Choroid plexus epithelial cell (primary cell): ENCODE measurements around the gene PATL2.
"Not testable (repeated sequence)": the region's sequence is repeated elsewhere in the genome, so short reads cannot be mapped to it uniquely, and the experiment has no call there.

Experiments
- DNase-seq: peaks from one replicate; pipeline ENCODE4 v3.0.0-alpha.2; 2010; ENCODE audit warnings: low read depth
- H3K4me3 ChIP-seq: 2 replicates; pipeline ENCODE4 v1.5.1; 2011; ENCODE audit warnings: low read depth, mild to moderate bottlenecking, control low read depth, low read length, moderate library complexity
- TF ChIP-seq, protein P1 (sequence below): conservative IDR thresholded peaks from 2 replicates; pipeline ENCODE4 v1.5.1; 2011; ENCODE audit warnings: low read depth, mild to moderate bottlenecking, control low read depth, inconsistent platforms, low read length, moderate library complexity

PATL2 gene

DNA sequence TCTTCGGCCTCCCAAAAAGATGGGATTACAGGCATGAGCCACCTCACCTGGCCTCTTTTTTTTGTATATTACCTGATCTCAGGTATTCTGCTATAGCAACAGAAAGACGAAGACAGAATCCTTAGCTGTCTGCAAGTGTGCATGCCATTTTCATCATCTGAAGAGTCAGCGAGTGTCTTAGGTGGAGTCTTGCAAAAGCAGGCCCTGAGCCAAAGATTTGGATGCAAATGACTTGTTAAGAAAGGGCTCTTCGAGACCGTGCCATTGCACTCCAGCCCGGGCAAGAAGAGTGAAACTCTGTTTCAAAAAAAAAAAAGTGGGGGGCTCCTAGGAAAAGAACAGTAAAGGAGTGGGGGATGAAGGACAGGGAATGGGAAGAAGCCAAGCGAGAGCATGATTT is 15.0 kb upstream of the PATL2 start:
- H3K4me3 ChIP-seq: no peak overlapping the region
- TF ChIP-seq, protein P1, sequence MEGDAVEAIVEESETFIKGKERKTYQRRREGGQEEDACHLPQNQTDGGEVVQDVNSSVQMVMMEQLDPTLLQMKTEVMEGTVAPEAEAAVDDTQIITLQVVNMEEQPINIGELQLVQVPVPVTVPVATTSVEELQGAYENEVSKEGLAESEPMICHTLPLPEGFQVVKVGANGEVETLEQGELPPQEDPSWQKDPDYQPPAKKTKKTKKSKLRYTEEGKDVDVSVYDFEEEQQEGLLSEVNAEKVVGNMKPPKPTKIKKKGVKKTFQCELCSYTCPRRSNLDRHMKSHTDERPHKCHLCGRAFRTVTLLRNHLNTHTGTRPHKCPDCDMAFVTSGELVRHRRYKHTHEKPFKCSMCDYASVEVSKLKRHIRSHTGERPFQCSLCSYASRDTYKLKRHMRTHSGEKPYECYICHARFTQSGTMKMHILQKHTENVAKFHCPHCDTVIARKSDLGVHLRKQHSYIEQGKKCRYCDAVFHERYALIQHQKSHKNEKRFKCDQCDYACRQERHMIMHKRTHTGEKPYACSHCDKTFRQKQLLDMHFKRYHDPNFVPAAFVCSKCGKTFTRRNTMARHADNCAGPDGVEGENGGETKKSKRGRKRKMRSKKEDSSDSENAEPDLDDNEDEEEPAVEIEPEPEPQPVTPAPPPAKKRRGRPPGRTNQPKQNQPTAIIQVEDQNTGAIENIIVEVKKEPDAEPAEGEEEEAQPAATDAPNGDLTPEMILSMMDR: no peak
- DNase-seq: peak; percentile 58

DNA sequence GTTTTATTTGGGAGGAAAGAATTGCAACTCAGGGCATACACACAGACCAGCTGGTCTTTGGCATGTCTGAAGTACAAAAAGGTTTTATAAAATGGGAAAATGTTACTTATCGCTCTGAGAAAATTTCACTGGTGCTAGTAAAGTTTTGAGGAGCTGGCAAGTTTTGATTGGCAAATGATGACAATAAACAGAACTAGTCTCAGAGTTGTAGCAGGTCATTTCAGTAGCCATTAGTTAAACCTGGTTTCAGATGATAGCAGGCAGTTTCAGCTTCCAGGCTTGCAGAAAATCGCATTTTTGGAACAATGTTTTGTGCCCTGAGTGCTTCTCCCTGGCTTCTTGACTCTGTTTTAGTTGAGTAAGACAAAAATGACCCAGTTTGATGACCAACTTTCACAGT is 10.9 kb upstream of the PATL2 start:
- DNase-seq: no peak
- H3K4me3 ChIP-seq: no peak overlapping the region
- TF ChIP-seq, protein P1: no peak

DNA sequence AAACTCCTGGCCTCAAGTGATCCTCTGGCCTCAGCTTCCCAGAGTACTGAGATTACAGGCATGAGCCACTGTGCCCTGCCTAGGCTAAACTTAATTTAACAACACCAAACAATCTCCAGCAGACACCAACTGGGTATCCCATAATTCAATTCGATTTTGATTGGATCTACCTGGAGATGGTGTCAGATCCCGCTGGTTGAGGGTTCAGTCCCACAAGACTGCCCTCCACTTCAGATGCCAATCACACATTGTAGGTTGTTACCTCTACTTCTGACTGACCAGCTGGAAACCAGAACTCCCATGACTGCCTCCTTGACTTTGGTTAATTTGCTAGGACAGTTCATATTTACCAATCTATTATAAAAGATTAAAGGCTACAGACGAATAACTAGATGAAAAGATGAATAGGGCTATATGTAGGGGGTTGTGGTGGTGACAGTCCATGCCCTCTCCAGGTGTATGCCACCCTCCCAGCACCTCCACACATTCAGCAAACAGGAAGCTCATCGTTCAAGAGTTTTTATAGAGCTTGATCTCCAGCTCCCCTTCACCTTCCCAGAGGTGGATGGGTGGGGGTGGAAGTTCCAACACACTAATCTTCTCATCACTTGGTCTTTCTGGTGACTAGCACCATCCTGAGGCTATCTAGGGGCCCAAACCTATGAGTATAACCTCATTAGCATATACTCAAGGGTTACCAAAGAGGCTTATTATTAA is 9.5 kb upstream of the PATL2 start:
- H3K4me3 ChIP-seq: no peak overlapping the region
- TF ChIP-seq, protein P1: no peak
- no peak for DNase-seq

DNA sequence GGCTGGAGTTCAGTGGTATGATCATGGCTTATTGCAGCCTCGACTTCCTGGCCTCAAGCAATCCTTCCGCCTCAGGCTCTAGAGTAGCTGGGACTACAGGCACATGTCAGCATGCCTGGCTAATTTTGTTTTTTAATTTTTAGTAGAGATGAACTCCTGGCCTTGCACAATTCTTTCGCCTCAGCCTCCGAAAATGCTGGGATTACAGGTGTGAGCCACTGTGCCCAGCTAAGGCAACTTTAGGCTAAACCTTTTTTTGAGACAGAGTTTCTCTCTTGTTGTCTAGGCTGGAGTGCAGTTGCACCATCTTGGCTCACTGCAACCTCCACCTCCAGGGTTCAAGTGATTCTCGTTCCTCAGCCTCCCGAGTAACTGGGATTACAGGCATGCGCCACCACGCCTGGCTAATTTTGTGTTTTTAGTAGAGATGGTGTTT is 8.9 kb upstream of the PATL2 start:
- H3K4me3 ChIP-seq, DNase-seq: not testable (repeated sequence)

DNA sequence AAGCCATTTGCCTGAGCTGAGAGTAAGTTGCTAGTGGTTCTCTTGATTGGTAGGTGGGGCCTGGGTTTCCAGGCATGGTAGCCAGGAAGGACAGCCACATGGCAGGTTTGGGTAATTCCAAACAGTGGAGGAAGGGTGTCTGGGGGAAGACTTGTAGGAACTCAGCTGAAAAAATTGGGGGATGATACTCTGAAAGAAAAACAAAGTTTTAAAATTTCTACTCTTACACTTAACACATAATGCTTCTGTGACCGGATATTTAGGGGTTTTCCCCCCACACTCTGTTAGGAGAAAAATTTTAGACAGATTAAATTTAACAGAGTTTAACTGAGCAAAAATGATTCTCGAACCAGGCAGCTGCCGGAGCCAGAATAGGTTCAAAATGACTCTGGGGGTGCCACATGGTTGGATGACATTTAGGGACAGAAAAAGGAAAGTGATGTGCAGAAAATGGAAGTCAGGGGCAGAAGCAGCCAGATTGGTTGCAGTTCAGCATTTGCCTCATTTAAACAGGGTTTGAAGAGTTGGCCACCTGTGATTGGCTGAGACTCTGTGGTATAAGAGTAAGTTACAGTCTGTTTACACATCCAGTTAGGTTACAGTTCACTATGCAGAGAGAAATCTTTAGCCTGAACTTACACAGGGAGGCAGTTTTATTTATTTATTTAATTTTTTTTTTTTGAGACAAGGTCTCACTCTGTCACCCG is 8.3 kb upstream of the PATL2 start:
- peak; percentile 59 for DNase-seq
- H3K4me3 ChIP-seq: no peak overlapping the region
- TF ChIP-seq, protein P1: no peak

DNA sequence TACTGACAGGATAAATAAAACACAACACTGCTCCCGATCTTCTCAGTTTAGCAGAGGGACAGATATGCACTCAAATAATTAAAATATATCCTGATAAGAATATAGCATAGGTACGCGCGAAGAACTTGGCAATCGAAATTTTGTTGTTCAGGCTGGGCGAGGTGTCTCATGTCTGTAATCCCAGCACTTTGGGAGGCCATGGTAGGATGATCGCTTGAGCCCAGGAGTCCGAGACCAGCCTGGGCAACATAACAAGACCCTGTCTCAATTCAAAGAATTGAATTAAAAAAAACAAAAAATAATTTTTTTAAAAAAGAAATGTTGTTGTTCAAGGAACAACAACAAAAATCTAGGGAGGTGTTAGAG is 7.8 kb upstream of the PATL2 start:
- TF ChIP-seq, protein P1: no peak
- H3K4me3 ChIP-seq: no peak overlapping the region
- no peak for DNase-seq

DNA sequence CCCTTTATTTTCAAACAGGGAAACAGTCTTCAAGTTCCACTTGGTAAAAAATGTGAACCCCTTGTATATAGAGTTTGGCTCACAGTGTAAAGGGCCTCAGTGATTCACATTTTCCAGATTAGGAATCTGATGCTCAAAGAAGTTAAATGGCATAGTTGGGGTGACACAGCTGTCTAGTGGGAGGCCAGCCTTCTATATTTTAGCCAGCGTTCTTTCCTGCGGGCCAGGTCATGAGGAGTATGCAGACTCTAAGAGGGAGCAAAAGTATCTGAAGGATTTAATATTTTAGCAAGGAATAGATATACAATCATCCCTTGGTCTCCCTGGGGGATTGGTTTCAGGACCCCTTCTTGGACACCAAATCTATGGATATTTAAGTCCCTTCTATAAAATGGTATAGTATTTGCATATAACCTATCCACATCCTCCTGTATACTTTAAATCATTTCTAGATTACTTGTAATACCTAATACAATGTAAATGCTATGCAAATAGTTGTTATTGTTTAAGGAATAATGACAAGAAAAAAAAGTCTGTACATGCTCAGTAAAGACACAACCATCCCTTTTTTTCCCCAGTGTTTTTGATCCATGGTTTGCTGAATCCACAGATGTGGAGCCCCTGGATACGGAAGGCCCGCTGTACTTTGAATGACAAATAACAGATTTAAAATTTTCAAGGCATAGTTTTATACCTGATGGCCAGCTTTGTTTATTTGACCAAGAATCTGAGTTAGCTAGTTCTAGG is 7.2 kb upstream of the PATL2 start:
- no peak overlapping the region for H3K4me3 ChIP-seq
- TF ChIP-seq, protein P1: no peak
- DNase-seq: no peak
